ENCODE measurements around the gene ACO1.
A peak's percentile ranks its signal among the peaks of the same experiment; 100 is the strongest.

ACO1 gene

DNA sequence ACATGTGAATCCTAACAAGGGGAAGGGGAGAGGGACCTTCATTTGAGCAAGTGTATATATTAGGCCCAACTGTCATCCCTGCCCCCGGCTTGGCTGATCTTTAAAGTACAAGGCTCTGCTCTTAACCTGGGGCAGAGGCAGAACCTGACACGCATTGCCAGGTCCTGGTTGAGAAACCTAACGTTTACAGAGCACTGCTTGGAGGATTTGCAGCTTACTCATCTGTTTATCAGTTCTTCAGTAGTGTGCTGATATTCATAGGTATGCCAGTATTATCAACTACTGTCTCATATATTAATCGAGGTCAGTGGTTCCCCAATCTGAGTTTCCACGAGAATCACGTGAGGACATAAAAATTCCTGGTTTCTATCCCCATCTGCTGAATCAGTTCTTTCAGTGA, 50.4 kb downstream of the ACO1 start:
- no peak for DNase-seq (ENCODE audit: low read depth in 1 of 2, low spot score in 1 of 2)
- no peak for TF ChIP-seq JUND (IDR thresholded peaks at IDR 0.05; ENCODE audit: low read depth)
- in situ Hi-C loops (cut with HindIII; ENCODE audit: low pct_unique_long_range_greater_than_20kb, low sequenced_read_pairs) = no loop called here

DNA sequence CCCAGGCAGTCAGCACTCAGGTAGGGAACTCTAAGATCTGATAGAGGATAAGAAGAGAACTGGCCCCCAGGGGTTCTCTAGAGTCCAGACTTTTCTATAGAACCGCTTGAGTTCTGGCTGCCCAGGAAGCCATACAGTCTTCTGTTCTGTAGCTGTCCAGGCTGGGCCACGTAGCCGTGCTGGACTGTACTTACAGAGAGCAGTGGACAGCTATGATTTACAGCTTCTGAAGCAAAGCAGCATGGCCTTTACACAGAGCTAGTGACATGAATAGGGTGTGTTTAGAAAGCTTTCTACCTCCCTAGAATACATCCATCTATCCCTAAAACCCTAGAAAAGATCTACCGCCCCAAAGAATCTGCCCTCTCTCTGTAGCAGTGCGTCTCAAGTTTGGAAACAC, 57.2 kb downstream of the ACO1 start:
- TF ChIP-seq JUND (IDR thresholded peaks at IDR 0.05; ENCODE audit: low read depth) = no peak
- no peak for DNase-seq (ENCODE audit: low read depth in 1 of 2, low spot score in 1 of 2)
- in situ Hi-C loops (cut with HindIII; ENCODE audit: low pct_unique_long_range_greater_than_20kb, low sequenced_read_pairs) = no loop called here

DNA sequence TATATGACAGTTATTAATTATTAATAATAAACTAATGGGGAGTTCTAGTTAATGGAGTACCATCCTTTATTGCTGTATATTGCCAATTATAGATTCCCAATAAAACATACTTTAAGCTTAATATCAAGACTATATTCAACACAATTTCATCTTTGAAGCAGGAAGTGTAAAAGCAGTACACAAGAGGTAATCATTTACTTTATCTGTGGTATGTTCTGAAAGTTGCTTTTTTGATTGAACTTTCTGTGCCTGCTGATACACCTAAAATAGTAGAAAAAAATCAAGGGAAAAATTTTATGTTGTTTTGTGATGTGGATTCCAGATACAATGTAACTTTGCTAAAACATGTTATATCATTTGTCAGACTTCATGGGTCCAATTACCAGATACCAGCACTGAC, 58.0 kb downstream of the ACO1 start:
- in situ Hi-C loops (cut with HindIII; ENCODE audit: low pct_unique_long_range_greater_than_20kb, low sequenced_read_pairs) = no loop called here
- TF ChIP-seq JUND (IDR thresholded peaks at IDR 0.05; ENCODE audit: low read depth) = no peak
- DNase-seq (ENCODE audit: low read depth in 1 of 2, low spot score in 1 of 2) = no peak

DNA sequence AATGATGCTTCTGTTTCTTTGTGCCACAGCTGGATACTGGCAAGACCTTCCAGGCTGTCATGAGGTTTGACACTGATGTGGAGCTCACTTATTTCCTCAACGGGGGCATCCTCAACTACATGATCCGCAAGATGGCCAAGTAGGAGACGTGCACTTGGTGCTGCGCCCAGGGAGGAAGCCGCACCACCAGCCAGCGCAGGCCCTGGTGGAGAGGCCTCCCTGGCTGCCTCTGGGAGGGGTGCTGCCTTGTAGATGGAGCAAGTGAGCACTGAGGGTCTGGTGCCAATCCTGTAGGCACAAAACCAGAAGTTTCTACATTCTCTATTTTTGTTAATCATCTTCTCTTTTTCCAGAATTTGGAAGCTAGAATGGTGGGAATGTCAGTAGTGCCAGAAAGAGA, 65.5 kb downstream of the ACO1 start:
- no peak for DNase-seq (ENCODE audit: low read depth in 1 of 2, low spot score in 1 of 2)
- TF ChIP-seq JUND (IDR thresholded peaks at IDR 0.05; ENCODE audit: low read depth) = no peak
- in situ Hi-C loops (cut with HindIII; ENCODE audit: low pct_unique_long_range_greater_than_20kb, low sequenced_read_pairs) = no loop called here

DNA sequence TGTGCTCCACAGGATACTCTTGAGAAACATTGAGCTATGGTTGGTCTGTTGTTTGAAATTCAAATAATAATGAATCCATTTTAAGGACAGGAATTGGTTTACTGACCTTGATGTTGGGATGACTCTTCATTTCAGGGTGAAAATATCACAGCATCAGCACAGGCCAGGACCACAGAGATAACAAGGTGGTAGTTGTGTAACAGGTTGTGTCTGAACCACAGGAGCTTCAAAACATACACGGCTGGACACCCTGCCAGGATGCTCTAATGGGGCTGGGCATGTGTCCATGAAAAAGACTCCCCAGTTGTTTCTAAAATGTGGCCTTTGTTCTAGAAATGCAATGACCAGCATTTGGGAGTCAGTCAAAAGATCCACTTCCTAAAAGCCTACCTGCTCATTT, 69.8 kb downstream of the ACO1 start:
- in situ Hi-C loops (cut with HindIII; ENCODE audit: low pct_unique_long_range_greater_than_20kb, low sequenced_read_pairs) = no loop called here
- TF ChIP-seq JUND (IDR thresholded peaks at IDR 0.05; ENCODE audit: low read depth) = no peak
- no peak for DNase-seq (ENCODE audit: low read depth in 1 of 2, low spot score in 1 of 2)

DNA sequence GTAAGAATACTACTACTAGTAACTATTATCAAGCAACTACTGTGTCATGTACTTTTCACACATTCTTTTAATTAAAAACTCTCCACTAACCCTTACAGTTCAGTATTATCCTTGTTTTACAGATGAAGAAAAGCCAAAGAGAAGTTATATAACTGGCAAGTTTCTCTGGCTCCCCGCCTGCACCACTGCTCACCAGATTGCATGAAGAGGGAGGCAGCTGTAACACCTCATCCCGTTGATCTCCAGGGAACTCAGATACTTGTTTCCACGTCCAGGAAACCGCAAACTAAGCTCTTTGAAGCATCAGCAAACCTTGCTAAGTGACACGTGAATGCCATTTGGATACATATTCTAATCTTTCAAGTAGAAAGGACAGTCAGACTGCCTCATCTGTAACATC, 71.3 kb downstream of the ACO1 start:
- in situ Hi-C loops (cut with HindIII; ENCODE audit: low pct_unique_long_range_greater_than_20kb, low sequenced_read_pairs) = no loop called here
- no peak for TF ChIP-seq JUND (IDR thresholded peaks at IDR 0.05; ENCODE audit: low read depth)
- no peak for DNase-seq (ENCODE audit: low read depth in 1 of 2, low spot score in 1 of 2)

DNA sequence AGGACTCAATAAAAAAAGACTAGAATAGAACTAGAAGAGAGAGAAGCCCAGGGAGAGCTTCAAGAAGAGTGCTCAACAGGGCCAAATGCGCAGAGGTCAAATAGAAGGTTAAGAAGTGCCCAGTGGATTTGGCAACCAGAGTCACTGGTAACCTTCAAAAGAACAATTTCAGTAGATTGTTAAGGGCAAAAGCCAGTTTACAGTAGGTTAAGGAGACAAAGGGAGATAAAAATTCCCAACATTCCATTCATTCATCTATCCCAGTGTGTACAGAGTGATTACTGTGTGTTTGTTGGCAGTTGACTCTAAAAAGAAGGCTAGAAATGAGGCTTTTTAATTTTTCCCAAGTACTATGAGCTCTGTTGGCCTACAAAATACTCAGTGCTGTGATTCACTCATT, 72.1 kb downstream of the ACO1 start:
- in situ Hi-C loops (cut with HindIII; ENCODE audit: low pct_unique_long_range_greater_than_20kb, low sequenced_read_pairs) = no loop called here
- DNase-seq (ENCODE audit: low read depth in 1 of 2, low spot score in 1 of 2) = no peak
- TF ChIP-seq JUND (IDR thresholded peaks at IDR 0.05; ENCODE audit: low read depth) = no peak

DNA sequence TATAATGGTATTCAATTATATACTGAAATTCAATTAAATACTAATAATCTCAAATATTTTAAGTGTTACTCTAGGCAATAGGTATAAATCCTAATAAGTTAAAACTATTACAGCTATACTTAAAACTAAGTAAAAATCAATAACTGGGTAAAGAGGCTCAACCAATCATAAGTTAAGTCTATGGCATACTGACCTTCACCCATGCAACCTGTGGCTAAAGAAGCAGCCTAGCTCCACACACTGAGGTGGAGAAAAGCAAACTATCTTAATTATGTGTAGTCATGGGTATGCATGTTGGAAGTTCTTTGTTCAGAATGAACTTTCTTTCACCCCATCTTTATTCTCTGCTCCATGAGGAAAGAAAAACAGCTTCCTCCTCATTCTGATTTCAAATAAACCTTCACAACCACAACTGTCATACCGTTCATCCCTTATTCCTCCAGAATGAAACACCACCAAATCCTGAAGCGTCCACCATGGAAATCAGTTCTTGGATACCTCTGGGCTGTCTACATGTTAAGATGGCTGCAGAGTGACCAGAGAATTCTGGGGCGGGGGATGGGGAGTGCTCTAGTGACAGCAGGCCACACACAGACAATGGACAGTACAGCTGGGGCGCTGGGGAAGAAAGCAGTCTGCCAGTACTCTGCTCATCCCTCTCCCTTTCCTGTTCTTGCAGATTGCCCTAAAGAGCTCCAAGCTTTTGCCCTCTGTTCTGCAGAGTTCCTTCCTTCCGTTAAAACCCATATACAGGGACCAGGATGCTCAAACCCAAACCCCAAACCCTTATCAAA, 79.3 kb downstream of the ACO1 start:
- no peak for DNase-seq (ENCODE audit: low read depth in 1 of 2, low spot score in 1 of 2)
- TF ChIP-seq JUND (IDR thresholded peaks at IDR 0.05; ENCODE audit: low read depth) = no peak
- in situ Hi-C loops (cut with HindIII; ENCODE audit: low pct_unique_long_range_greater_than_20kb, low sequenced_read_pairs) = no loop called here

DNA sequence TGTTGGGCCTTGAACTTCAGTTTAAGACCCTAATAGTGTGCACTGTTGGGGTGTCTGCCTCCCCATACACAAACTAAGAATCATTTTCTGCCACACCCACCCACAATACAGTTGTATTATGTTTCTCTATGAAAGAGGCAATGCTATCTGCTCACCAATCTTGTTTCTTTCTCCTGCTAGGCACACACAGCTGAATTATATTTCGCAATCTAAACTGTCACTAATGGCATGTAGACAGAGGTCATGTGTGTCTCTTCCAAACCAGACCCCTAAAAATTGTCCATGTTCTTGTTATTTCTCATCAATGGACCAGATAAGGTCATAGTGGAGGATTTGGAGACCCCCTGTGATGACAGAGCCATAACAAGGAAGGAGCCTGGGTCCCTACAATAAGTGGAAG, 84.3 kb downstream of the ACO1 start:
- TF ChIP-seq JUND (IDR thresholded peaks at IDR 0.05; ENCODE audit: low read depth) = no peak
- DNase-seq (ENCODE audit: low read depth in 1 of 2, low spot score in 1 of 2) = peak in 1 of 2 experiments; percentile 10
- in situ Hi-C loops (cut with HindIII; ENCODE audit: low pct_unique_long_range_greater_than_20kb, low sequenced_read_pairs) = no loop called here

DNA sequence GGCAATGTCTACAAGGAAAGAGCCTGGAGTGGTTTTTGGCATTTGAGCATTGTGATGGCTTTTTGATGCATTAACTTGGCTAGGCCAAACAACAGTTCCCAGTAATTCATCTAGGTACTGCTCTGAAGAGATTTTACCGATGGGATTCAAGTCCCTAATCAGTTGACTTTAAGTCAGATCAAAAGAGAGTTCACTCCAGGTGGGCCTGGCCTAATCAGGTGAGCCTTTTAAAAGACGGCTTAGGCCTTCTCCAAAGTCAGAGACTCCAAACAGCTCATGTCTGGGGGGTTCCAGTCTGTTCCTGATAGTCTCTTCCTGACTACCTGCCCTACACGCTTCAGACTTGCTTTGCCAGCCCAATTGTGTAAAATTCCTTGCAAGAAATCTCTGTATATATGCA, 87.9 kb downstream of the ACO1 start:
- in situ Hi-C loops (cut with HindIII; ENCODE audit: low pct_unique_long_range_greater_than_20kb, low sequenced_read_pairs) = no loop called here
- TF ChIP-seq JUND (IDR thresholded peaks at IDR 0.05; ENCODE audit: low read depth) = no peak
- DNase-seq (ENCODE audit: low read depth in 1 of 2, low spot score in 1 of 2) = no peak

DNA sequence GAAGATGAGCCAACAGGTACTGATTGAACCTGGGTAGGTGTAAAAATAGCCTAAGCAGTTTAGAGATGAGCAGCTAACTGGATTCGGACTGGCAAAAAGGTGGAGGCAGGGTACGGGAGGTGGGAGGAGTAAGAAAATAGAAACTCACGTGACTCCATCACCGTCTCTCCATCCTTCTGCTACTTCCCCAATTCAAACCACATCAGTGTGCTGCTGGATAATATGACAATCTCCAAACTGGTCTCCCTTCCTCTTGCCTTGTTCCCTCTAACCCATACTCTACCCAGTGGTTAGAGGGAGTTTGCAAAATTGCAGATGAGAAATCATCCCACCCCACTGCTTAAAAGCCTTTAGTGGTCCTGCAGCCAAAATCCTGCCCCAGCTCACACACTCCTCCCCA, 98.9 kb downstream of the ACO1 start:
- TF ChIP-seq JUND (IDR thresholded peaks at IDR 0.05; ENCODE audit: low read depth) = no peak
- in situ Hi-C loops (cut with HindIII; ENCODE audit: low pct_unique_long_range_greater_than_20kb, low sequenced_read_pairs) = no loop called here
- DNase-seq (ENCODE audit: low read depth in 1 of 2, low spot score in 1 of 2) = no peak

DNA sequence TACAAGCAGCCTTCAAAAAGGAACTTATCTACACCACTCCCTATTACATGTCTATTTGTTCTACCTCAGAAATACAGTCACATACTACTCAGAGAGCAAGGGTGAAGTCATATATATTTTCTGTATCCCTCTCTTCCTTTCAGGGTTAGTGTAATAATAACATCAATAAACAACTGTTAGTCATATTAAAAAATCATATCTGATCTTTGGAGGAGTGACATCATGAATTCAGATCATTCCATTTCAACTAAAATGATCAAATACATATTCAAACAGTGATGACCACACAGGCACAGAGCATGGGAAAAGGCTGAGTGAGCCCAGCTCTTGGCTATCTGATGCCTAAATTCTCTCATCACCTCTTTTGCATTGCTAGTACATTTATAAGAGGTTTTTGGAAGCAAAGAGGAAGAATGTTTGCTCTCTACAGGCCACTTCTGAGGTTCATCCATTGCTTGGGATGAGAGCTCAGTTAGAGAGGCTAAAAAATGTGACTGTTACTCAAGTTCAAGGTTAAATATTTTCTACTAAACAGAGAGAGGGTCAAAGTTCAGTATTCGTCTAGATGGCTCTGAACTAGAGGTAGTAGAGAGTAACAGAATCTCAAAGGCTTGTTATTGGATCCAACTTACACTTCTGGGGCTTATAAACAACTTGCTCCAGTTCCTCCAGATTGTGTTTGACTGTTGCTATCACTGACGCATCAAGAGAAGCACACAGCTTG, 102.6 kb downstream of the ACO1 start:
- TF ChIP-seq JUND (IDR thresholded peaks at IDR 0.05; ENCODE audit: low read depth) = no peak
- in situ Hi-C loops (cut with HindIII; ENCODE audit: low pct_unique_long_range_greater_than_20kb, low sequenced_read_pairs) = no loop called here

DNA sequence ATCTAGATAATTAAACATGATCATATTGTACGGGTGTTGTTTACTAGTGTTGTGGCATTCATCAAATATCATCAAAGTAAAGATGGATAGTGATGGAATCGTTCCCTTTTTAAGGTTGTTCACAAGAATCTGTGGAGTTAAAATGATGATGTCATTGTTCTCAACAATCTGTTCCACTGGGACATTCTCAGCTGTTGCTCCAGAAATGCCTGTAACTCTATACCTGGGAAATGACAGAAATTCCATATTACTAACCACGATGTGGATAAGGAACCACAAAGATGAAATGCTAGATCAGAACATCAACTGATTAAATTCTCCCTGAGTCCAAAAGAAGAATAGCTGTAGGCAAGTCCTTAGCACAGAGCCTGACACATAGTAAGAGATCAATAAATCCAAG, 103.5 kb downstream of the ACO1 start:
- no peak for DNase-seq (ENCODE audit: low read depth in 1 of 2, low spot score in 1 of 2)
- TF ChIP-seq JUND (IDR thresholded peaks at IDR 0.05; ENCODE audit: low read depth) = no peak
- in situ Hi-C loops (cut with HindIII; ENCODE audit: low pct_unique_long_range_greater_than_20kb, low sequenced_read_pairs) = no loop called here

More for the DNA sequence above, 102.6 kb downstream of the ACO1 start:
- DNase-seq (ENCODE audit: low read depth in 1 of 2, low spot score in 1 of 2) = no peak

Measured in T47D (cell line).